ENCODE results near the gene ACOT11.

ACOT11 gene

DNA sequence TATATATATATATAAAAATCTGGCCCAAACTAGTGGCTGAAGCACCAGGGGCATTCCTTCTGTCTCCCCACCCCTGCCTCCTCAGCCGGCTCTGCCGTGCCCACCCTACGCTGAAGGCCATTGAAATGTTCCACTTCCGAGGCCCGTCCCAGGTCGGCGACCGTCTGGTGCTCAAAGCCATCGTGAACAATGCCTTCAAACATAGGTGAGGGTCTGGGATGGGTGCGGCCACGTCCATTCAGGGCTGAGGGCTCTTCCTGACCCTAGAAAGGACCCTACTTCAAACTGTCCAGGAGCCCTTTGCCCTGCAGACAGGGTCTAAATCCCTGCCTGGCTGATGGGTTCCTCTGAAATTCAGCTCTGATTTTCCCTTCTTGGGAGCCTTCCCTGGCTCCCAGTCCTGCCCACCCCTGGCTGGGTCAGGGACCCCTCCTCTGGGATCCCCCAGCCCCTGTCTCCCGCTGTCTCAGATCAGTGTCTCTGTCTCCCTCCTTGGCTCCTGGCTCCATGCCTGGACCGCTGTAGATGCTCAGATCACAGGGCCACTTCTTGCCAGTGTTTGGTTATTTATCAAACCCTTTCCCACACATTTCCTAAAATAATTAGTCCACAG lies 51.3 kb downstream of the ACOT11 start:
- no peak overlapping the region for H3K4me3 ChIP-seq (ENCODE audit: low read length)
- no peak for TF ChIP-seq ZNF274 (IDR thresholded peaks at IDR 0.05; ENCODE audit: low read depth, low read length)

DNA sequence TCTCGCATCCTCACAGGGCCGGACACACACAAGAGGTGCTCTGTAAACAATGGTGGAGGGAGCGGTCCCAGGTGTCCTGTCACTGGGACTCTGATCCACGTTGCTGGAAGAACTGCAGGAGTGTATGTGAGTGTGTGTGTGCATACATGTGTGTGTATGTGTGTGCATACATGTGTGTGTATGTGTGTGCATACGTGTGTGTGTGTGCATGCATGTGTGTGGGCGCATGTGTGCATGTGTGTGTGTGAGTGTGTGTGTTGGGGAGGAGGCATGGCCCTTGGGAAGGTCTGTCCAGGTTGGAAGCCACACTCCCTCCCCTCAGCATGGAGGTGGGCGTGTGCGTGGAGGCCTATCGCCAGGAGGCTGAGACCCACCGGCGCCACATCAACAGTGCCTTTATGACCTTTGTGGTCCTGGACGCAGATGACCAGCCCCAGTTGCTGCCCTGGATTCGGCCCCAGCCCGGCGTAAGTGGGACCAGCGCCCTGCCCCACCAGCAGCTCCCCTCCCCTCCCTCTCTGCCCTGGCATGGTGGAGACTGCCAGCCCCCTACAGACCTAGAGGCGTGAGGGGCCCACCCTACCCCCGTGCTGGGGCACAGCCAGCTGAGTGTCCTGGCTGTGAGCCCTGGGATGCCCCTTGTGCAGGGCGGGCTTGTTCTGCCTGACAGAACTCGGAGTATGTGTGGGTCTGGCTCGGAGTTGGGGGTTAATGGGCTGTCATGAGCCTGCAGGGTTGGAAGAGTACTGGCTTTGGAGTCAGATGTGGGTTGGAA lies 53.1 kb downstream of the ACOT11 start:
- no peak overlapping the region for H3K4me3 ChIP-seq (ENCODE audit: low read length)
- TF ChIP-seq ZNF274 (IDR thresholded peaks at IDR 0.05; ENCODE audit: low read depth, low read length) = no peak

DNA sequence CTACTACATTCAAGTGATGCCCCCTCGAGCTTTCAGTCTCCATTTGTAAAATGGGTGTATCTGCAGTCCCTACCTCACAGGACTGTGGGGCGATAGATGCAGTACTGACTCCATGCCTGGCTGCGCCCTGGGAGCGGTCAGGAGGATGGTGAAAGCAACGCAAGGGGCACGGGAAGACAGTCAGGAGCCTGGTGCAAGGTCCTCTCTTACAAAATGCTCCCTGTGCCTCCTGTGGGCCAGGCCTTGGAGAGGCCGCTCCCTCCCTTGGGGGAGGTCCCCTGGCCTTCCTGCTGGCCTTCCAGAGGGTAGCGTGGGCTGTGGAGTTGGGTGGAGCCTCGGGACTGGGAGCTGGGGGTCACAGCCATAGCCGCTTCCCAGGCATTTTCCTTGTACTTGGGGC lies 53.7 kb downstream of the ACOT11 start:
- no peak for TF ChIP-seq ZNF274 (IDR thresholded peaks at IDR 0.05; ENCODE audit: low read depth, low read length)
- H3K4me3 ChIP-seq (ENCODE audit: low read length) = no peak overlapping the region

DNA sequence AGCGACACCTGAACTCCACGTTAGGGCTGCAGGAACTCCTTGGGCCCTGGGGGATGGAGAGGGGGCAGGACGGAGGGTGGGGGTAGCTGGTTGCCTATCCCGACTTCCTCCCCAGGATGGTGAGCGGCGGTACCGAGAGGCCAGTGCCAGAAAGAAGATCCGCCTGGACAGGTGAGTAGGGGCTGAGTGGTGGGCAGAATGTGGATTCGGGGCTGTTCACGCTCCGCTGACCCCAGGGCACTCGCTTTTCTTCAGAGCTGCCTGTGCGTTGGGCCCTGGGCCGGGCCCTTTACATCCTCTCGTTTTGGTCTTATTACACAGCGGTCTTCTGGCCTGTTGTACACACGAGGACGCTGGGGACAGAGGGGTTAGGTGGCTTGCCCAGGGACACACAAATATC lies 54.5 kb downstream of the ACOT11 start:
- TF ChIP-seq ZNF274 (IDR thresholded peaks at IDR 0.05; ENCODE audit: low read depth, low read length) = no peak
- H3K4me3 ChIP-seq (ENCODE audit: low read length) = no peak overlapping the region

DNA sequence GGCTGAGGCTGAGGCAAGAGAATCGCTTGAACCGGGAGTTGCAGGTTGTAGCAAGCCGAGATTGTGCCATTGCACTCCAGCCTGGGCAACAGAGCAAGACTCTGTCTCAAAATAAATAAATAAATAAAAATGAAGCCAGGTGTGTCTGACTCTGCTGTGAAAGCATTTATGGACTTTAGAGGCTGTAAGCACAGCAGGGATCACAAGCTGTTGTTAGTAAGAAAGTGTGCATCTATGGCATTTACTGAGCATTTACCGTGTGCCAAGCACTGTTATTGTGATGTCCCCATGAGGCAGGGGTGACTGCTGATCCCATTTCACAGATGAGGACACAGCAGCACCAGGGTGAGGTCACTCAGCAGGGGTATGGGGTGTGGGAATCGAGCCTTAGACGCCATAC lies 55.2 kb downstream of the ACOT11 start:
- H3K4me3 ChIP-seq (ENCODE audit: low read length) = no peak overlapping the region
- no peak for TF ChIP-seq ZNF274 (IDR thresholded peaks at IDR 0.05; ENCODE audit: low read depth, low read length)

DNA sequence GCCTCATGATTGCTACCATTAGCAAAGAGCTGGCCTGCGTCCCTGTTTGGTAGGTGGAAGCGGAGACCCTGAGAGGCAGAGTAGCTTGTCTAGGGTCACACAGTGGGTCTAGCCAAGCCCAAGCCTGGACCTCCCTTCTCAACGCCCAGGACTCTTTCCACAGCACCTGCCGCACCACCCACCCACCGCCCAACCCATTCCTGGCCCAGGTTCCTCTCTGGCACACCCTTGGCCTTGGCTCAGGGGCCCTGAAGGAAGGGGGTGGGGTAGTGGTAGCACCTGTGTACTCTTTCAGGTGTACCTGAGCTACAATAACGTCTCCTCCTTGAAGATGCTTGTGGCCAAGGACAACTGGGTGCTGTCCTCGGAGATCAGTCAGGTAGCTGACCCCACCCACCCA lies 56.0 kb downstream of the ACOT11 start:
- TF ChIP-seq ZNF274 (IDR thresholded peaks at IDR 0.05; ENCODE audit: low read depth, low read length) = no peak
- no peak overlapping the region for H3K4me3 ChIP-seq (ENCODE audit: low read length)

DNA sequence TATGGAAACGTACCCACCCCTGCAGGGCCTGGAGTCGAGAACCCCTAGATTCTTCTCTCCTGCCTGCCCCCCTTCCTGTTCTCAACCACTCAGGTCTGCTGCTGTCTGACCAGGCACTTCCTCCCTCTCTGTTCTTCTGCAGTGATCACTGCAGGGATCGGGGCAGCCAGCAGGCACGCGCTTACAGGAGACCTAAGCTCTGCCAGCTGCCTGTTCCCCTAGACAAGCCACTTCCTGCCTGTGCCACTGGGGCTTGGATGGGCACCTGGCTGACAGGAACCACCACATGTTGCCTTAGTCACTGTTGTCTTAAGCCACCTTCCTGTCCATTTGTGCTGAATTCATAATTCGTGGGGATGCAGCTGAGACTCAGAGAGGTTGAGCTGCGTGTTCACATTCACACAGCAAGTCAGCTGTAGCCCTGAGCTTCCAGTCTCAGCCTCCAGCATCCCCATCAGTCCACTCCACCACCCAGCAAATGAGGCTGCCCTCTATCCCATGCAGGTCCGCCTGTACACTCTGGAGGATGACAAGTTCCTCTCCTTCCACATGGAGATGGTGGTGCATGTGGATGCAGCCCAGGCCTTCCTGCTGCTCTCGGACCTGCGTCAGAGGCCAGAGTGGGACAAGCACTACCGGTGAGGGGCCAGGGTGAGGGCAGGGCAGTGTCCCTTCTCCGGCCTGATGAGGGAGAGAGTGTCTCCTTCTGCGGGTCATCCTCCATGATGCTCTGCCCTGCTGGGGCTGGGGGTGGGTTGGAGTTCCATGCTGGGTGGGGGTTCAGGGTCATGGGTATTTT lies 56.7 kb downstream of the ACOT11 start:
- no peak overlapping the region for H3K4me3 ChIP-seq (ENCODE audit: low read length)
- no peak for TF ChIP-seq ZNF274 (IDR thresholded peaks at IDR 0.05; ENCODE audit: low read depth, low read length)

DNA sequence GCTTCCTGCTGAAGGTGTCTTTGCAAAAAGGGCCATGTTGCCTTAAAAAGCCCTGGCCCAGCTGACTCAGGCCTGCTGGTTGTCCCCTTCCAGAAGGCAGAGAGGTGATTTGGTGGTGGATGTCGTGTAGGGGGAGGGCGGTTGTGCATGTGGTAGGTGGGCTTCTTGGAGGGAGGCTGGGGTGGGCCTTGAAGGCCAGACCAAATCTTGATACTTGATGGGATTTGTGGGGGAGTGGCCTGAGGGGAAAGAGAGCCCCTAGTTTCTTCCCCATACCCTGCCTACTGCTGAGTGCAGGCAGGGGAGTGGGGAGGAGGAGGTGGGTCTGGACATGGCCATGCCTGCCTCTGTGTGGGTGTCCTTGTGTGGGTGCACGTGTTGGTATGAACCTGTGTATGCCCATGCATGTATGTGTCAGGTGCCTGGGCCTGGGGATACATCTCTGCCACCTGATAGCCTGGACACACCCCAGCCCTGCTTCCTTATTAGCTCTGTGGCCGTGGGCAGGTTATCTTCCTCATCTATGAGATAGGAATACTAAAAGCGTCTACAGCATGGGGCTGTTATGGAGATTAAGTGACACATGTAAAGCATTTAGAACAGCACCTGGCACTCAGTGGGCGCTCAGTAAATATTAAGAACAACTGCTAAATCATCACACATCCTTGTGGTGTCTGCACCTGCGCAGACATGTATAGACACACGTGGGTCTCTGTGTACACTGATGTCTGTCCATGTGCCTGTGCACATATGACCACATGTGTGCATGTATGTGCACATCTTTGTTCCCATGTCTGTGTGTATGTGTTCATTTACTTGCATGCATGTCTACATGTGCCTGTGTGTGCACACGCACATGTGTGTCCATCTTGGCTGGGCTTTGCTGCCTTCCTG lies 58.3 kb downstream of the ACOT11 start:
- H3K4me3 ChIP-seq (ENCODE audit: low read length) = no peak overlapping the region
- TF ChIP-seq ZNF274 (IDR thresholded peaks at IDR 0.05; ENCODE audit: low read depth, low read length) = no peak

DNA sequence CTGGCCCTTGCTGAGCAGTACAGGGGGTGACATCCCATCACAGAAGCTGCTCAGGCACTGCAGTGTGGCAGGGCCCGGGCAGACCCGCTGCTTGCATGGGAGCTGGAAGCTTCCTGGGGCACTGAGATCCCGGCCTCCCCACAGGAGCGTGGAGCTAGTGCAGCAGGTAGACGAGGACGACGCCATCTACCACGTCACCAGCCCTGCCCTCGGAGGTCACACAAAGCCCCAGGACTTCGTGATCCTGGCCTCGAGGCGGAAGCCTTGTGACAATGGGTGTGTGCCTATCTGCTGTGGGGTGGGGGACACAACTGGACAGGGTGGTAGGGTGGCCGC lies 58.9 kb downstream of the ACOT11 start:
- no peak overlapping the region for H3K4me3 ChIP-seq (ENCODE audit: low read length)
- TF ChIP-seq ZNF274 (IDR thresholded peaks at IDR 0.05; ENCODE audit: low read depth, low read length) = no peak

DNA sequence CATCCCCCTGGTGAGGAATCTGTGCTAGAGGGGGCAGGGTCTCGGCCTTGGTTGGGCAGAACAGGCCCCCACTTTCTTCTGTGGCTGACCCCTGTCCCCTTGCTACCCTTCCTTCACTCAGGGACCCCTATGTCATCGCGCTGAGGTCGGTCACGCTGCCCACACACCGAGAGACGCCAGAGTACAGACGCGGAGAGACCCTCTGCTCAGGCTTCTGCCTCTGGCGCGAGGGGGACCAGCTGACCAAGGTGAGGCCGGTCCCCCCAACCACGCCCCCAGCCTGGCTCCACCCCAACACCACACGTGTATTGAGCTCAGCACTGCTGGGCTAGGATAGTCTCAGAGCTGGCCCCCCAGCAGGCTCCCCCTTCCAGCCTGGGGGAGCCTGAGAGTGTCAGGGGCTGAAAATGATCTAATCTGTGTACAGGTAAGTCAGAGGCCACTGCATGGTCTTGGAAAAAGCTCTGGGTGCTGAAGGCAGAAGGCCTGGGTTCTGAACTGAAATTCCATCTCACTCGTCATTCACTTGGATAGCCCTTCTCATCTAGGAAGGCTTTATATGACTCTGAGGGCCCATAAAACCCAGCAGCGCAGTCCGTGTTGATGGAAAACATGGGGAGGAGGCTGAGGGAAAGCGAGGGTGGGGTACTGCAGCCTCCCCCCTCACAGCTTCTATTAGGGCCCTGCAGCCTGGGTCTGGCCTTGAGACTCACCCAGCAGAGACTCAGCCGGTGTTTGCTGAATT lies 60.0 kb downstream of the ACOT11 start:
- TF ChIP-seq ZNF274 (IDR thresholded peaks at IDR 0.05; ENCODE audit: low read depth, low read length) = no peak
- no peak overlapping the region for H3K4me3 ChIP-seq (ENCODE audit: low read length)

DNA sequence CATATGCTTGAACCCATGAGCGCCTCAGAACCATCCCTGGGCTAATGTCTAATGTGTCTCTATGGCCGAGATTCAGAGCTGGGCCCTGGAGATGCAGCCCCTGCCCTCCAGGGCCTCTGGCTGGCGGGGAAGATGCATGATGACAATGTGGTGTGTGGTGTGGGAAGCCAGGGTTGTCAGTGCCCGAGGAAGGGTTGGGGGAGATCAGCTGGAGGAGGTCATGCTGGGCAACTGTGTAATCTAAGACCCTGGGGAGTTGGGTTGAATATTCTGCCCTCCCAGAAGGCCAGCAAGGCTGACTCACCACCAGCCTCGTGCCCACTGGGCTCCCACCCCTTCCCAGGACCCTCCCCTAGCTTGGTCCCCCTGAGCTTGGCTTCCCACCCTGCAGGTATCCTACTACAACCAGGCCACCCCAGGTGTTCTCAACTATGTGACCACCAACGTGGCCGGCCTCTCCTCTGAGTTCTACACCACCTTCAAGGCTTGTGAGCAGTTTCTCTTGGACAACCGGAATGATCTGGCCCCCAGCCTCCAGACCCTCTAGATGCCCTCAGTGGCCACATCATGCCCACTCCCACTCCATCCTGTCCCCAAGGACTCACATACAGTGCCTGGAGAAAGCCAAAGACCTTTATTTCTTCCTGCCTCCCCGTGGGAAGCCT lies 60.7 kb downstream of the ACOT11 start:
- no peak for TF ChIP-seq ZNF274 (IDR thresholded peaks at IDR 0.05; ENCODE audit: low read depth, low read length)
- H3K4me3 ChIP-seq (ENCODE audit: low read length) = no peak overlapping the region

DNA sequence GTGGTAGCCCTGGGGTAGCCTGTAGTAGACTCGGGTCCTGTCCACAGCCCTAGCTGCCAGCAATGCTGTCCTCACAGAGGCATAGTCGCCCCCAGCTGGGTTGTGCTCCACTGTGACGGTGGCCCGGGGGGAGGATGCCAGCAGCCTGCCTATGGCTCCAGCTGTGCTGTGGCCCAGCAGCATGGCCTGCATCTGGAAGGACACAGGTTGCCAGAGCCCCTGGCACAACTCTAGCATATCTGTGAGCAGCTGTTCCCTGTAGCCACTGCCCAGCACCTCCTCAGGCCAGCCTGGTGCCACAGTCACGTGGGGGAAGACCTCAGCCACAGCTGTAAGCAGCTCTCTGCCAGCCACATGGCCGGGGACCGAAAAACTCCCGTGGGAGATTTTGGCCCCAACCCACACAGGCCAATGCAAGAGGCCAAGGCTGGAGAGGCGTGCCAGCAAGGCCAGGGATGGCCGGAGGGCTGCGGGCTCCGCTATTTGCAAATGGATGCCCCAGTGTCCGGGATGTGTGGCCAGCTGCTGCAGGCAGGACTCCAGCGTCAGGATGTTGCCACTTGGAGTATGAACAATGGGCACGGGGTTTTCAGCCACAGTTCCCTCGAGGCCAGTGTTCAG lies 61.4 kb downstream of the ACOT11 start:
- TF ChIP-seq ZNF274 (IDR thresholded peaks at IDR 0.05; ENCODE audit: low read depth, low read length) = no peak
- no peak overlapping the region for H3K4me3 ChIP-seq (ENCODE audit: low read length)

All from GM08714 (cell line).